T-helper 1 cell treated with Interleukin-12 subunit alpha and Interleukin-12 subunit beta and Interleukin-4 antibody, amounts not matched to agents 30 ng/mL and 1 ng/mL, for 36 hours (primary cell): ENCODE measurements around the gene PIP4K2C. TPM values are rescaled to one million over a fixed set of nuclear protein-coding genes. Genes with fewer than 3 reads are reported as not detected.
"Not testable (repeated sequence)": the region's sequence is repeated elsewhere in the genome, so short reads cannot be mapped to it uniquely, and the experiment has no call there.

Experiments used
- intact Hi-C: fragments of 100-400 bp; cut with micrococcal nuclease; formaldehyde crosslinking; loops from one replicate; pipeline ENCODE4 v1.15.1; 2024
- total RNA-seq: library from RNA; stranded (reverse); gene quantifications from 2 replicates; pipeline ENCODE4 v1.2.3, GENCODE V29; 2022

PIP4K2C gene
- total RNA-seq, 1 donor from 2014 or later = 24.8 TPM

DNA sequence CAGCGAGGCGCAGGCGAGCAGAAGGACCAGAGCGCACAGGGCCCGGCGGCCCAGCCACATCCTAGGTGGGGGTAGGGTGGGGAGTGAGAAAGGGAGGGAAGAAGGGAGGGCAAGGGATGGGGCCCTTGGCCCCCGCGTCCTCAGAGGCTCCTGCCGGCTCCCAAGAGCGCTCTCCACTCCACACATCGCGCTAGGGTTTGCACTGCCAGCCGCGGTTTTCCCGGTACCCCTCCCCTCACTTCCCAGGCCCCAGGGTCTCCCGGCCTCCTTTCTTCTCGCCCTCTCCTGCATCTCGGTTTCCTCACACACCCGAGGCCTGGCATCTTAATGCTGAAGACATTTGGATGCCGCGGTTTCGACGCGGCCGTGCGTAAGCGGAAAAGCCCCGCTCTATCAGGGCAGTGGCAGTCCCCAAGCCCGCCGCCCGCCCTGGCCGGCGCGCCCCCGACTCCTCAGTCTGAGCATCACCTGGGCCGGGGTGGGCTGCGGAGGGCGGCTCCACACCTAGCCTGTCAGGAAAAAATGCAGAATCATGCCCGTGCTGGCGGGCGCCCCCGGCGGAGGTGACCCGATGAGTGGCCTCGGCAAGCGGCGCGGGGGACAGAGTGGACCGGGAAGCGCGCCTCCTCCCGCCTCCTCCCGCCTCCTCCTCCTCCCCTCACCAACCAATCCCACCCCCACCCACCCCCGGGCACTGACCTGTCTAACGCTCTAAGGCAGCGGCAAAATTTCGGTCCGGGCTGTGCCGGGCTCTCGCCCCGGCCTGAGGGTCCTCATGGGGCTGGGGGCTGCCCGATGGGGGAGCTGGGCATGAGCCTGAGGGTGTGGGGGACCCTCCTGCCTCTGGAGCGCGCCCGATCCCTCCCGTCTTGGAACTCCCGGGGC is 41.3 kb downstream of the PIP4K2C start:
- intact Hi-C loops = loop anchor here (2.0 kb wide), 1 partner anchor 392 kb away; no protein-coding TSS in a partner anchor

- intact Hi-C loops = loop anchor here (1.0 to 2.0 kb wide), 6 partner anchors 12 to 392 kb away; partner anchors contain the start of gene GLI1
These were observed 42.2 kb downstream of the PIP4K2C start, which contains the start of gene B4GALNT1 for GRCh38 chr12:57632958-57633840. TSS of gene B4GALNT1 (minus strand) at chr12:57633201. CDS start at chr12:57632132, 1,069 bp downstream.

DNA sequence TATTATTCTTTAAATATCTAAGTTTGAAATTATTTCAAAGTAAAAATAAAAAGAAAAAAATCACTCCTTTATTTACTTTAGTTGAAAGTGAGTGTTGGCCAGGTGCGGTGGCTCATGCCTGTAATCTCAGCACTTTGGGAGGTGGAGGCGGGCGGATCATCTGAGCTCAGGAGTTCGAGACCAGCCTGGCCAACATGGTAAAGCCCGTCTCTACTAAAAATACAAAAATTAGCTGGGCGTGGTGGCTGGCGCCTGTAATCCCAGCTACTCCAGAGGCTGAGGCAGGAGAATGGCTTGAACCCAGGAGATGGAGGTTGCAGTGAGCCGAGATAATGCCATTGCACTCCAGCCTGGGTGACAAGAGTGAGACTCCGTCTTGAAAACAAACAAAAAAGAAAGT is 45.7 kb downstream of the PIP4K2C start:
- intact Hi-C loops = not testable (repeated sequence)

- intact Hi-C loops = no loop called here
These were observed 46.4 kb downstream of the PIP4K2C start for GRCh38 chr12:57637364-57637763.

DNA sequence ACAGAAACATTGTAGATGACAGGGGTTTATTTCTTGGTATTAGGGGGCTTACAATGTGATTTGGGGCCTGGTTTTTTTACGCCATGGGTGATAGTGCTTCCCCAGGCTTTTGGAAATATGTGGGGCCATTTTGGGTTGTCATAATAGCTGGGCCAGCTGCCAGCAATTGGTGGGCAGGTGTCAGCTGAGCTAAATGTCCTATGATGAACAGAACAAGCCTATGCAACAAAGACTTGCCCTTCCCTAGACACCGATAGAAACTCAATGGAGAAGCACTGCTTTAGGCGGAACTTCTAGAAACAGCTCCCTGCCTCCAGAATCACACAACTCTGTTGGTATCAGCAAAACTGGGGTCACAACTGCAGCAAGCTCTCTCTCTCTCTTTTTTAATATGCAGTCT is 47.1 kb downstream of the PIP4K2C start:
- intact Hi-C loops = no loop called here

- intact Hi-C loops = no loop called here
These were observed 49.4 kb downstream of the PIP4K2C start for GRCh38 chr12:57640175-57641042.

GRCh38 chr12:57641699-57642442 is 50.9 kb downstream of the PIP4K2C start:
- intact Hi-C loops = no loop called here

DNA sequence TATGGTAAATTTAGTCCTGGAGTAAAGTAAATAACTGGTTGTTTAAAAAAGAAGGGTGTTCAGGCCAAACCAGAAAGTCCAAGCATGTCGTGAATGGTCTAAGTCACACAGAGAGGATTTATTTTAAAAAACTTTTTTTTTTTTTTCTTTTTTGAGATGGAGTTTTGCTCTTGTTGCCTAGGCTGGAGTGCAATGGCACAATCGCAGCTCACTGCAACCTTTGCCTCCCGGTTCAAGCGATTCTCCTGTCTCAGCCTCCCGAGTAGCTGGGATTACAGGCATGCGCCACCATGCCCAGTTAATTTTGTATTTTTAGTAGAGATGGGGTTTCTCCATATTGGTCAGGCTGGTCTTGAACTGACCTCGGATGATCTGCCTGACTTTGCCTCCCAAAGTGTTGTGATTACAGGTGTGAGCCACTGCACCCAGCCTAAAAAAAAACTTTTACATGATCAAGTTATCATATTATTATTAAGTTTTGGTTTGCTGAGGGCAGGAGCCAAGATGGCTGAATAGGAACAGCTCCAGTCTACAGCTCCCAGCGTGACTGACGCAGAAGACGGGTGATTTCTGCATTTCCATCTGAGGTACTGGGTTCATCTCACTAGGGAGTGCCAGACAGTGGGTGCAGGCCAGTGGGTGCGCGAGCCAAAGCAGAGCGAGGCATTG is 55.1 kb downstream of the PIP4K2C start:
- intact Hi-C loops = not testable (repeated sequence)

DNA sequence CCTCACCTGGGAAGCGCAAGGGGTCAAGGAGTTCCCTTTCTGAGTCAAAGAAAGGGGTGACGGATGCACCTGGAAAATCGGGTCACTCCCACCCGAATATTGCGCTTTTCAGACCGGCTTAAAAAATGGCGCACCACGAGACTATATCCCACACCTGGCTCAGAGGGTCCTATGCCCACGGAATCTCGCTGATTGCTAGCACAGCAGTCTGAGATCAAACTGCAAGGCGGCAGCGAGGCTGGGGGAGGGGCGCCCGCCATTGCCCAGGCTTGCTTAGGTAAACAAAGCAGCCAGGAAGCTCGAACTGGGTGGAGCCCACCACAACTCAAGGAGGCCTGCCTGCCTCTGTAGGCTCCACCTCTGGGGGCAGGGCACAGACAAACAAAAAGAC is 55.7 kb downstream of the PIP4K2C start:
- intact Hi-C loops = not testable (repeated sequence)

Other genes with a start within 250 kb of the PIP4K2C start
- gene R3HDM2, start 160.1 kb upstream of the PIP4K2C start, total RNA-seq = 67.4 and 68.3 TPM in 2 replicates
- not detected in 2 replicates for gene INHBC, start 156.4 kb upstream of the PIP4K2C start, total RNA-seq
- 0.07 TPM in 1 of 2 replicates, not detected in the other for gene INHBE, start 135.9 kb upstream of the PIP4K2C start, total RNA-seq
- 0.51 and 0.76 TPM in 2 replicates for gene GLI1, start 131.4 kb upstream of the PIP4K2C start, total RNA-seq
- 190 and 192 TPM in 2 replicates for gene ARHGAP9, start 111.3 kb upstream of the PIP4K2C start, total RNA-seq
- gene MARS1, start 103.1 kb upstream of the PIP4K2C start, total RNA-seq = 224 TPM in 2 replicates
- 20.1 and 22.0 TPM in 2 replicates for gene DDIT3, start 70.7 kb upstream of the PIP4K2C start, total RNA-seq
- 73.2 and 84.8 TPM in 2 replicates for gene MBD6, start 68.4 kb upstream of the PIP4K2C start, total RNA-seq
- 88.6 and 89.2 TPM in 2 replicates for gene DCTN2, start 44.0 kb upstream of the PIP4K2C start, total RNA-seq
- gene KIF5A, start 41.1 kb upstream of the PIP4K2C start, total RNA-seq = 1.5 and 2.2 TPM in 2 replicates
- gene DTX3, start 13.6 kb downstream of the PIP4K2C start, total RNA-seq = 25.7 and 27.5 TPM in 2 replicates
- gene ARHGEF25, start 20.2 kb downstream of the PIP4K2C start, total RNA-seq = 0.34 and 0.51 TPM in 2 replicates
- 4.3 and 4.5 TPM in 2 replicates for gene B4GALNT1, start 42.0 kb downstream of the PIP4K2C start, total RNA-seq
- 161 and 162 TPM in 2 replicates for gene OS9, start 102.9 kb downstream of the PIP4K2C start, total RNA-seq
- gene AGAP2, start 147.6 kb downstream of the PIP4K2C start, total RNA-seq = 70.2 and 74.9 TPM in 2 replicates
- 25.4 and 29.4 TPM in 2 replicates for gene TSPAN31, start 153.8 kb downstream of the PIP4K2C start, total RNA-seq
- 113 and 114 TPM in 2 replicates for gene CDK4, start 161.1 kb downstream of the PIP4K2C start, total RNA-seq
- 24.8 and 26.0 TPM in 2 replicates for gene MARCHF9, start 163.9 kb downstream of the PIP4K2C start, total RNA-seq
- 3.8 and 4.9 TPM in 2 replicates for gene CYP27B1, start 175.9 kb downstream of the PIP4K2C start, total RNA-seq
- gene METTL1, start 180.9 kb downstream of the PIP4K2C start, total RNA-seq = 32.5 and 33.7 TPM in 2 replicates
- 2.9 and 4.2 TPM in 2 replicates for gene EEF1AKMT3, start 181.4 kb downstream of the PIP4K2C start, total RNA-seq
- 34.4 and 37.0 TPM in 2 replicates for gene TSFM, start 191.6 kb downstream of the PIP4K2C start, total RNA-seq
- gene AVIL, start 227.5 kb downstream of the PIP4K2C start, total RNA-seq = 6.8 and 7.1 TPM in 2 replicates